ENCODE measurements around the gene PCDHGA9.
"Not testable (repeated sequence)": the region's sequence is repeated elsewhere in the genome, so short reads cannot be mapped to it uniquely, and the experiment has no call there.

DNA sequence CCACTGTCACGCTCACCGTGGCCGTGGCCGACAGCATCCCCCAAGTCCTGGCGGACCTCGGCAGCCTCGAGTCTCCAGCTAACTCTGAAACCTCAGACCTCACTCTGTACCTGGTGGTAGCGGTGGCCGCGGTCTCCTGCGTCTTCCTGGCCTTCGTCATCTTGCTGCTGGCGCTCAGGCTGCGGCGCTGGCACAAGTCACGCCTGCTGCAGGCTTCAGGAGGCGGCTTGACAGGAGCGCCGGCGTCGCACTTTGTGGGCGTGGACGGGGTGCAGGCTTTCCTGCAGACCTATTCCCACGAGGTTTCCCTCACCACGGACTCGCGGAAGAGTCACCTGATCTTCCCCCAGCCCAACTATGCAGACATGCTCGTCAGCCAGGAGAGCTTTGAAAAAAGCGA, 30.1 kb downstream of the PCDHGA9 start:
- TF ChIP-seq EZH2phosphoT487 (IDR thresholded peaks at IDR 0.05; ENCODE audit: insufficient read depth, low read depth); EZH2 (IDR thresholded peaks at IDR 0.05; ENCODE audit: insufficient read depth, poor library complexity, severe bottlenecking): not testable (repeated sequence)

Data from GM23248 (cell line).